IMR-90 (cell line): Measurements from ENCODE around the gene CPNE9. TPM values are rescaled to one million over a fixed set of nuclear protein-coding genes. Genes with fewer than 3 reads are reported as not detected.

Experiments
- ATAC-seq: fragments of 200-7000 bp; cut with Tn5 transposase; 2 replicates; pipeline ENCODE4 v1.9.1; 2020; ENCODE audit warnings: low read depth, mild to moderate bottlenecking, moderate library complexity
- BruUV-seq: library from RNA; stranded (reverse); fragments of 400-500 nt; replicated peaks from 2 replicates; lab custom pipeline; 2021; lab: Mats Ljungman, UMichigan
- CTCF ChIA-PET: fragments of 300-600 bp; formaldehyde crosslinking; extraction: SDS; loops from one replicate; lab custom pipeline; 2021; ENCODE audit warnings: antibody characterized with exemption; lab: Yijun Ruan, JAX
- POLR2A ChIA-PET: fragments of 300-600 bp; sonication (Branson Sonifier 250); formaldehyde crosslinking; loops from one replicate; lab custom pipeline; 2022; ENCODE audit warnings: antibody characterized with exemption; ENCODE audit not compliant: unreplicated experiment; lab: Charles Lee
- DNase-seq: peaks from one replicate; pipeline ENCODE4 v3.0.0; 2013
- H2AFZ ChIP-seq: replicated peaks from 2 replicates; pipeline ENCODE3; 2013; ENCODE audit warnings: low read length, mild to moderate bottlenecking; ENCODE audit not compliant: poor library complexity
- H2AK5ac ChIP-seq: 2 replicates; pipeline ENCODE4 v1.6.1; 2013; ENCODE audit warnings: low read depth, low read length, inconsistent platforms
- H2AK9ac ChIP-seq: replicated peaks from 2 replicates; pipeline ENCODE3; 2013; ENCODE audit warnings: mild to moderate bottlenecking, low read depth, low read length, moderate library complexity; ENCODE audit not compliant: poor library complexity
- H2BK120ac ChIP-seq: 2 replicates; pipeline ENCODE4 v1.6.1; 2013; ENCODE audit warnings: low read depth, low read length, inconsistent platforms
- H2BK15ac ChIP-seq: 3 replicates; pipeline ENCODE4 v1.6.1; 2013; ENCODE audit warnings: low read depth, low read length, inconsistent platforms
- H2BK20ac ChIP-seq: 2 replicates; pipeline ENCODE4 v1.6.1; 2013; ENCODE audit warnings: low read depth, mild to moderate bottlenecking, inconsistent platforms, low read length, moderate library complexity
- H2BK5ac ChIP-seq: 2 replicates; pipeline ENCODE4 v1.6.1; 2013; ENCODE audit warnings: mild to moderate bottlenecking, low read depth, low read length, inconsistent platforms; ENCODE audit not compliant: poor library complexity, severe bottlenecking
- H3K14ac ChIP-seq: replicated peaks from 2 replicates; pipeline ENCODE4 v1.6.1; 2013; ENCODE audit warnings: low read depth, low read length, inconsistent platforms
- H3K18ac ChIP-seq: 2 replicates; pipeline ENCODE4 v1.6.1; 2013; ENCODE audit warnings: low read depth, low read length, control low read depth
- H3K23ac ChIP-seq: 2 replicates; pipeline ENCODE4 v1.6.1; 2013; ENCODE audit warnings: low read depth, low read length, inconsistent platforms
- H3K27ac ChIP-seq: 2 replicates; pipeline ENCODE4 v1.5.1; 2013; ENCODE audit warnings: mild to moderate bottlenecking, control low read depth, low read length; ENCODE audit not compliant: insufficient read depth
- H3K27me3 ChIP-seq: 2 replicates; pipeline ENCODE4 v1.6.1; 2013; ENCODE audit warnings: low read length; ENCODE audit not compliant: control insufficient read depth, insufficient read depth
- H3K36me3 ChIP-seq: 2 replicates; pipeline ENCODE4 v1.6.1; 2013; ENCODE audit warnings: low read length, mixed read lengths; ENCODE audit not compliant: control insufficient read depth, insufficient read depth
- H3K4ac ChIP-seq: 2 replicates; pipeline ENCODE4 v1.6.1; 2013; ENCODE audit warnings: low read depth, low read length, inconsistent platforms
- H3K4me1 ChIP-seq: 2 replicates; pipeline ENCODE4 v1.6.1; 2013; ENCODE audit warnings: low read length, mixed read lengths; ENCODE audit not compliant: control insufficient read depth, insufficient read depth
- H3K4me2 ChIP-seq: 2 replicates; pipeline ENCODE4 v1.6.1; 2013; ENCODE audit warnings: low read depth, mild to moderate bottlenecking, control low read depth, low read length, moderate library complexity
- H3K4me3 ChIP-seq: 2 replicates; pipeline ENCODE4 v1.5.1; 2013; ENCODE audit warnings: low read depth, mild to moderate bottlenecking, control low read depth, low read length, moderate library complexity; ENCODE audit not compliant: insufficient read depth
- H3K56ac ChIP-seq: 2 replicates; pipeline ENCODE4 v1.6.1; 2013; ENCODE audit warnings: low read length, inconsistent platforms; ENCODE audit not compliant: insufficient read depth; ENCODE audit errors: extremely low read depth
- H3K79me1 ChIP-seq, 2 experiments: 2 replicates each; pipeline ENCODE4 v1.6.1; 2013; ENCODE audit warnings: low read length in 2 of 2, inconsistent platforms in 1 of 2, low read depth in 1 of 2
- H3K9ac ChIP-seq: 2 replicates; pipeline ENCODE4 v1.6.1; 2013; ENCODE audit warnings: low read depth, low read length, control low read depth
- H3K9me1 ChIP-seq: 2 replicates; pipeline ENCODE4 v1.6.1; 2013; ENCODE audit warnings: low read length, inconsistent platforms; ENCODE audit not compliant: insufficient read depth
- H3K9me3 ChIP-seq: 2 replicates; pipeline ENCODE4 v1.6.1; 2013; ENCODE audit warnings: low read length; ENCODE audit not compliant: control insufficient read depth, insufficient read depth
- H4K20me1 ChIP-seq: 2 replicates; pipeline ENCODE4 v1.6.1; 2013; ENCODE audit warnings: low read length, inconsistent platforms; ENCODE audit not compliant: insufficient read depth
- H4K5ac ChIP-seq: 2 replicates; pipeline ENCODE4 v1.6.1; 2013; ENCODE audit warnings: mild to moderate bottlenecking, low read depth, low read length, control low read depth
- H4K8ac ChIP-seq, 2 experiments: 2 replicates each; pipeline ENCODE4 v1.6.1; 2013; ENCODE audit warnings: low read depth in 2 of 2, low read length in 2 of 2, control low read depth in 1 of 2, inconsistent platforms in 1 of 2
- H4K91ac ChIP-seq: 2 replicates; pipeline ENCODE4 v1.6.1; 2013; ENCODE audit warnings: low read depth, low read length, inconsistent platforms; ENCODE audit not compliant: insufficient read depth
- BHLHE40 ChIP-seq: fragments of 150-350 bp; IDR thresholded peaks from 2 replicates; pipeline ENCODE4 v1.6.1; 2016; ENCODE audit warnings: mild to moderate bottlenecking, low read depth, low read length
- CEBPB ChIP-seq: IDR thresholded peaks from 2 replicates; pipeline ENCODE4 v1.6.1; 2012; ENCODE audit warnings: low read depth, low read length, improper control_type of control experiment
- CHD1 ChIP-seq: IDR thresholded peaks from 2 replicates; pipeline ENCODE4 v1.6.1; 2012; ENCODE audit warnings: low read depth, low read length, improper control_type of control experiment
- CTCF ChIP-seq: conservative IDR thresholded peaks from 2 replicates; pipeline ENCODE4 v1.5.1; 2012; ENCODE audit warnings: mild to moderate bottlenecking, low read depth, low read length, improper control_type of control experiment
- ELK1 ChIP-seq: fragments of 150-350 bp; IDR thresholded peaks from 2 replicates; pipeline ENCODE4 v1.6.1; 2016; ENCODE audit warnings: low read depth, mild to moderate bottlenecking, low read length, moderate library complexity, borderline replicate concordance
- FOS ChIP-seq: fragments of 150-350 bp; IDR thresholded peaks from 2 replicates; pipeline ENCODE4 v1.6.1; 2016; ENCODE audit warnings: low read depth, low read length
- MAFK ChIP-seq: IDR thresholded peaks from 2 replicates; pipeline ENCODE4 v1.6.1; 2012; ENCODE audit warnings: low read depth, low read length, improper control_type of control experiment
- MAZ ChIP-seq: IDR thresholded peaks from 2 replicates; pipeline ENCODE4 v1.6.1; 2012; ENCODE audit warnings: low read depth, mild to moderate bottlenecking, low read length, improper control_type of control experiment, moderate library complexity, borderline replicate concordance
- MXI1 ChIP-seq: IDR thresholded peaks from 2 replicates; pipeline ENCODE4 v1.6.1; 2012; ENCODE audit warnings: low read depth, mild to moderate bottlenecking, low read length, moderate library complexity, borderline replicate concordance
- NFE2L2 ChIP-seq: fragments of 150-350 bp; IDR thresholded peaks from 2 replicates; pipeline ENCODE4 v1.6.1; 2016; ENCODE audit warnings: low read depth, mild to moderate bottlenecking, low read length
- POLR2A ChIP-seq: IDR thresholded peaks from 2 replicates; pipeline ENCODE4 v1.6.1; 2012; ENCODE audit warnings: mild to moderate bottlenecking, low read depth, low read length
- RAD21 ChIP-seq: IDR thresholded peaks from 2 replicates; pipeline ENCODE4 v1.6.1; 2012; ENCODE audit warnings: low read length, improper control_type of control experiment
- RCOR1 ChIP-seq: IDR thresholded peaks from 2 replicates; pipeline ENCODE4 v1.6.1; 2012; ENCODE audit warnings: mild to moderate bottlenecking, low read length, improper control_type of control experiment; ENCODE audit not compliant: insufficient replicate concordance
- RFX5 ChIP-seq: IDR thresholded peaks from 2 replicates; pipeline ENCODE4 v1.8.0; 2012; ENCODE audit warnings: low read depth, mild to moderate bottlenecking, low read length, moderate library complexity
- SMC3 ChIP-seq: fragments of 150-350 bp; IDR thresholded peaks from 2 replicates; pipeline ENCODE4 v1.6.1; 2016; ENCODE audit warnings: low read depth, mild to moderate bottlenecking, antibody characterized with exemption, low read length, moderate library complexity
- USF2 ChIP-seq: fragments of 150-350 bp; IDR thresholded peaks from 2 replicates; pipeline ENCODE4 v1.6.1; 2017; ENCODE audit warnings: mild to moderate bottlenecking, antibody characterized with exemption, low read length, low read depth
- WGBS, 2 experiments: methylation state at CpG; one replicate each; pipeline versions ENCODE4 v1.1.5 to v1.1.7; 2013; ENCODE audit warnings: missing lambda C conversion rate in 2 of 2; ENCODE audit not compliant: insufficient read length in 1 of 2; ENCODE audit errors: extremely low coverage in 2 of 2; 5-methylcytosine and 5-hydroxymethylcytosine counted together
- dilution Hi-C: fragments of 300-500 bp; cut with HindIII; formaldehyde crosslinking; loops from one replicate; pipeline ENCODE4 v1.14.3; 2018; ENCODE audit warnings: low sequenced_read_pairs; ENCODE audit not compliant: unreplicated experiment
- in situ Hi-C: fragments of 300-500 bp; cut with MboI; formaldehyde crosslinking; loops from 3 replicates; pipeline ENCODE4 v1.14.3; 2019; ENCODE audit warnings: low sequenced_read_pairs, inconsistent platforms, mixed read lengths
- intact Hi-C: fragments of 100-400 bp; cut with micrococcal nuclease; formaldehyde crosslinking; loops from 2 replicates; pipeline ENCODE4 v1.10.0; 2022
- polyA plus RNA-seq, 3 experiments: library from polyadenylated mRNA; depleted of rRNA; stranded (reverse); fragments of >200 nt; gene quantifications; 2 replicates each; pipeline ENCODE4 v1.2.3, GENCODE V29; 2012; ENCODE audit warnings: low replicate concordance in 1 of 3
- total RNA-seq: library from RNA; depleted of rRNA; stranded (reverse); fragments of >200 nt; gene quantifications from 2 replicates; pipeline ENCODE4 v1.2.3, GENCODE V29; 2012

The CPNE9 gene
- total and polyA plus RNA-seq, 2 of the 4 experiments (the other 2 are of a cell fraction), result not detected

- Histone ChIP-seq H2AFZ (no peak overlapping the region), H3K4ac (no peak overlapping the region), H2BK15ac (no peak overlapping the region), H2BK5ac (no peak overlapping the region), H3K9ac (no peak overlapping the region), H2BK120ac (no peak overlapping the region), H3K9me3 (no peaks in the 10 kb centered on the region), H3K4me2 (no peak overlapping the region), H3K27me3 (no peaks in the 10 kb centered on the region), H3K27ac (no peak overlapping the region), H2AK5ac (no peak overlapping the region), H3K79me1 (peaks cover 34 to 44% of the 10 kb centered on the region in 2 experiments), H2BK20ac (no peak overlapping the region), H3K14ac (no peak overlapping the region), H3K4me3 (no peak overlapping the region), H3K56ac (no peak overlapping the region), H4K91ac (no peak overlapping the region), H3K9me1 (peaks cover 1% of the 10 kb centered on the region; the same call in 1 of the 2 replicates), H4K5ac (no peak overlapping the region), H4K8ac (no peak overlapping the region), H3K18ac (no peak overlapping the region), H3K4me1 (no peaks in the 10 kb centered on the region), H4K20me1 (peaks cover 16% of the 10 kb centered on the region; the same call in 1 of the 2 replicates), H2AK9ac (no peak overlapping the region), H3K36me3 (peaks cover 77% of the 10 kb centered on the region), H3K23ac (no peak overlapping the region)
- ChIA-PET CTCF (no interaction called here), POLR2A (no interaction called here)
- DNase-seq, result no peak
- intact Hi-C loops (no loop called here), in situ Hi-C loops (no loop called here), dilution Hi-C loops (no loop called here)
- ATAC-seq, result no peak
- WGBS, 2 experiments, result 94% methylated on average over 13 of the region's 15 CpGs; no CpG with 5 or more reads in 1 of the 2 experiments
- TF ChIP-seq RAD21 (no peak), FOS (no peak), MAZ (no peak), RFX5 (no peak), NFE2L2 (no peak), POLR2A (no peak), CEBPB (no peak), MXI1 (no peak), CHD1 (no peak), MAFK (no peak), BHLHE40 (no peak), SMC3 (no peak), CTCF (no peak), ELK1 (no peak), USF2 (no peak), RCOR1 (no peak)
- BruUV-seq, result no TSS peak
Measured at GRCh38 chr3:9739181-9739580, 35.5 kb downstream of the CPNE9 start.
